K562 (cell line): ENCODE results near the gene LRP3.
"Not testable (repeated sequence)": the region's sequence is repeated elsewhere in the genome, so short reads cannot be mapped to it uniquely, and the experiment has no call there.

ENCODE experiments used
- ATF7 ChIP-seq: fragments of 450-650 bp; IDR thresholded peaks from 2 replicates; pipeline ENCODE4 v1.7.1; 2014; ENCODE audit warnings: mild to moderate bottlenecking, moderate library complexity
- BHLHE40 ChIP-seq: IDR thresholded peaks from 2 replicates; pipeline ENCODE4 v1.6.1; 2011; ENCODE audit warnings: low read length, improper control_type of control experiment
- CBX3 ChIP-seq, 2 experiments: IDR thresholded peaks; 1 replicate in 1 of 2; 2 replicates in 1 of 2; pipeline ENCODE4 v1.6.1; 2012; ENCODE audit warnings: inconsistent platforms in 2 of 2, low read length in 2 of 2, borderline replicate concordance in 1 of 2, control low read depth in 1 of 2
- CREB5 ChIP-seq: fragments of 250-450 bp; sonication (Bioruptor Pico); IDR thresholded peaks from 2 replicates; pipeline ENCODE4 v1.5.0; 2020; ENCODE audit warnings: mild to moderate bottlenecking
- CTBP1 ChIP-seq: fragments of 450-650 bp; IDR thresholded peaks from 2 replicates; pipeline ENCODE4 v1.6.1; 2016; ENCODE audit warnings: borderline replicate concordance
- ETV6 ChIP-seq, 3 experiments: fragments of 150-350 bp in 1 of 3; sonication (generic) in 1 of 3; formaldehyde crosslinking in 1 of 3; IDR thresholded peaks; 2 replicates each; pipeline versions ENCODE4 v1.6.1 to v1.8.0; 2014 to 2022; ENCODE audit warnings: borderline replicate concordance in 2 of 3, low read depth in 2 of 3, antibody characterized with exemption in 1 of 3, low read length in 1 of 3, mild to moderate bottlenecking in 1 of 3, missing genetic modification reagents in 1 of 3
- FOXP4 ChIP-seq: sonication (generic); formaldehyde crosslinking; IDR thresholded peaks from 2 replicates; pipeline ENCODE4 v1.8.0; 2022; ENCODE audit warnings: mild to moderate bottlenecking, missing genetic modification reagents, borderline replicate concordance
- IRF1 ChIP-seq: sonication (generic); formaldehyde crosslinking; IDR thresholded peaks from 2 replicates; pipeline ENCODE4 v1.8.0; 2022; ENCODE audit warnings: missing genetic modification reagents, mild to moderate bottlenecking, borderline replicate concordance
- MAX ChIP-seq: sonication (generic); formaldehyde crosslinking; IDR thresholded peaks from 2 replicates; pipeline ENCODE4 v1.9.0; 2022; ENCODE audit warnings: mild to moderate bottlenecking, missing genetic modification reagents
- NKRF ChIP-seq: fragments of 450-650 bp; IDR thresholded peaks from 2 replicates; pipeline ENCODE4 v1.6.1; 2016; ENCODE audit warnings: borderline replicate concordance
- PPARD ChIP-seq: fragments of 250-450 bp; sonication (Bioruptor Pico); IDR thresholded peaks from 2 replicates; pipeline ENCODE4 v1.8.0; 2022; ENCODE audit warnings: inconsistent platforms, mild to moderate bottlenecking, moderate library complexity
- SIN3A ChIP-seq, 2 experiments: fragments of 150-350 bp in 1 of 2; IDR thresholded peaks; 2 replicates each; pipeline ENCODE4 v1.6.1; 2011 to 2016; ENCODE audit warnings: borderline replicate concordance in 2 of 2, low read depth in 2 of 2, low read length in 2 of 2, mild to moderate bottlenecking in 2 of 2, moderate library complexity in 2 of 2; ENCODE audit not compliant: control insufficient read depth in 1 of 2
- USF1 ChIP-seq: sonication (generic); formaldehyde crosslinking; IDR thresholded peaks from 2 replicates; pipeline ENCODE4 v1.9.0; 2022; ENCODE audit warnings: mild to moderate bottlenecking, missing genetic modification reagents

- TF ChIP-seq SIN3A (IDR thresholded peaks at IDR 0.05; ENCODE audit: borderline replicate concordance in 2 of 2, control insufficient read depth in 1 of 2, low read depth in 2 of 2, low read length in 2 of 2); BHLHE40; USF1 (CRISPR knock-in tag); MAX; FOXP4 (CRISPR knock-in tag); IRF1 (CRISPR knock-in tag); CTBP1; PPARD (CRISPR knock-in tag); ETV6 (IDR thresholded peaks at IDR 0.05; ENCODE audit: borderline replicate concordance in 1 of 2, low read depth in 2 of 2, low read length in 1 of 2); ETV6 (CRISPR knock-in tag; IDR thresholded peaks at IDR 0.05; ENCODE audit: borderline replicate concordance); ATF7; CREB5; CBX3 (IDR thresholded peaks at IDR 0.05; ENCODE audit: borderline replicate concordance in 1 of 2, low read length in 2 of 2); NKRF: not testable (repeated sequence)
These were observed 39.8 kb upstream of the LRP3 start for GRCh38 chr19:33154313-33154712.
